Heart right ventricle (tissue), 16 donors: ENCODE data around the gene PAQR5. TPM values are rescaled to one million over a fixed set of nuclear protein-coding genes. Genes with fewer than 3 reads are reported as not detected.

Source experiments
- ATAC-seq, 8 donors: fragments of 200-7000 bp; cut with Tn5 transposase; one replicate each; pipeline ENCODE4 v1.9.1; 2020; ENCODE audit warnings: mild to moderate bottlenecking in 8 of 8, moderate library complexity in 8 of 8, moderate number of reproducible peaks in 1 of 8
- DNase-seq, 2 donors: peaks; one replicate each; pipeline ENCODE4 v3.0.0-alpha.2; 2020
- H3K27ac ChIP-seq, 10 donors: fragments of 200-600 bp; sonication (generic) in 2 of 10; one replicate each; pipeline versions ENCODE4 v1.5.0 to v1.8.0; 2020 to 2022; ENCODE audit warnings: mild to moderate bottlenecking in 3 of 10
- H3K27me3 ChIP-seq, 7 donors: fragments of 200-600 bp; one replicate each; pipeline ENCODE4 v1.8.0; 2021 to 2022; ENCODE audit warnings: mild to moderate bottlenecking in 2 of 7
- H3K36me3 ChIP-seq, 9 donors: fragments of 200-600 bp; sonication (generic) in 1 of 9; one replicate each; pipeline versions ENCODE4 v1.5.0 to v1.8.0; 2020 to 2022; ENCODE audit warnings: mild to moderate bottlenecking in 2 of 9
- H3K4me1 ChIP-seq, 9 donors: fragments of 200-600 bp; sonication (generic) in 1 of 9; one replicate each; pipeline versions ENCODE4 v1.5.0 to v1.8.0; 2020 to 2022; ENCODE audit warnings: mild to moderate bottlenecking in 4 of 9
- H3K4me3 ChIP-seq, 10 donors: fragments of 200-600 bp; sonication (generic) in 2 of 10; one replicate each; pipeline versions ENCODE4 v1.5.0 to v1.8.0; 2020 to 2022; ENCODE audit warnings: mild to moderate bottlenecking in 7 of 10, moderate library complexity in 2 of 10
- H3K9me3 ChIP-seq, 11 donors: fragments of 200-600 bp in 10 of 11; sonication (generic) in 2 of 11; one replicate each; pipeline versions ENCODE4 v1.5.0 to v1.8.0; 2013 to 2022; ENCODE audit warnings: mild to moderate bottlenecking in 2 of 11, control low read depth in 1 of 11, moderate library complexity in 1 of 11
- CTCF ChIP-seq, 9 donors: fragments of 200-600 bp; sonication (generic) in 2 of 9; IDR thresholded peaks; one replicate each; pipeline versions ENCODE4 v1.5.0 to v1.8.0; 2021 to 2022; ENCODE audit warnings: antibody characterized with exemption in 9 of 9, mild to moderate bottlenecking in 5 of 9, moderate library complexity in 1 of 9
- WGBS, 2 donors: extraction: QIAGEN DNeasy Blood & Tissue Kit; methylation state at CpG; one replicate each; pipeline ENCODE4 v1.1.7; 2013; ENCODE audit warnings: inconsistent platforms in 1 of 2; 5-methylcytosine and 5-hydroxymethylcytosine counted together
- intact Hi-C, 10 donors: fragments of 100-400 bp; cut with DNase I; formaldehyde crosslinking; loops; one replicate each; pipeline versions ENCODE4 v1.11.1 to v1.14.2; 2022
- polyA plus RNA-seq, 2 donors: library from polyadenylated mRNA; stranded (reverse); fragments of 200-250 nt; gene quantifications; one replicate each; pipeline ENCODE4 v1.2.3, GENCODE V29; 2013
- total RNA-seq, 10 donors: library from RNA; stranded (reverse); fragmentation: NEBNext Ultra II Directional in 3 of 10; extraction: Animal tissue kit (Norgen Biotek cat#: 25700) in 3 of 10; gene quantifications; one replicate each; pipeline versions ENCODE4 v1.2.1 to v1.2.4, GENCODE V29; 2021 to 2023
- donor health status: Arrhythmogenic right ventricular cardiomyopathy.
- donor health status: ischemic (EF 13 %, LVEDD 7.1; RV severe dilation, severe dysfunction).
- donor health status: healthy with polysubstance abuse.
- donor health status: DM: no; HTN: yes; CAD: no.
- donor health status: DM: no; HTN: no; CAD: no.
- donor health status: ischemic (EF 25% LVEDD 6.9; RV normal size, moderate dysfunction).
- donor health status: ischemic (EF 25% LVEDD 5.7; RV mildly dilated, moderate dysfunction).
- donor health status: healthy.
- donor health status: DM: yes; HTN: yes; CAD: no.
- donor health status: Ischemic cardiomyopathy.
- donor health status: ischemic (EF 35%, LVEDD 5.7; RV mildly dilated, moderate dysfunction).
- donor health status: nonischemic (EF 11% LVEDD 7.7; RV severe dilation, severe dysfunction).
- donor health status: DM: yes; HTN: yes; CAD: no.
- donor health status: PGD.
- donor health status: ischemic (EF 29% LVEDD 5.4; RV normal size, mild dysfunction).
- donor health status: nonischemic (EF 23%, LVEDD 6.1; RV moderate dilation, normal function).

The PAQR5 gene
- total and polyA plus RNA-seq, 12 donors, result 0.32 to 1.0 (median 0.60) TPM

- 88 to 89% methylated on average over 13 of the region's 13 CpGs for WGBS, 2 donors
- intact Hi-C loops, result no loop called here
- no peak for TF ChIP-seq CTCF (IDR thresholded peaks at IDR 0.05)
Measured at GRCh38 chr15:69456208-69457166, 157.8 kb downstream of the PAQR5 start.

More at GRCh38 chr15:69456208-69457166, 157.8 kb downstream of the PAQR5 start:
- Histone ChIP-seq H3K4me1 (peaks cover 3 to 66% (median 38%) of the 10 kb centered on the region in 9 donors), H3K36me3 (peaks cover 0 to 47% (median 17%) of the 10 kb centered on the region in 9 donors), H3K9me3 (no peaks in the 10 kb centered on the region), H3K27ac (peak overlapping the region in 2 of 10 donors; percentile 18 to 22), H3K4me3 (no peak overlapping the region), H3K27me3 (no peaks in the 10 kb centered on the region)
- ATAC-seq (no peak), DNase-seq (no peak)

Other genes with a start within 250 kb of the PAQR5 start
- gene GLCE, start 138.3 kb upstream of the PAQR5 start, total RNA-seq, result 10 to 100 TPM in 2 of 10 donors, 1 to 10 TPM in 8; 6.0 to 13.3 (median 8.6) TPM
- gene GLCE, start 138.3 kb upstream of the PAQR5 start, polyA plus RNA-seq, result 1 to 10 TPM; 5.4 to 7.0 TPM
- gene KIF23, start 115.4 kb downstream of the PAQR5 start, total RNA-seq, result 1 to 10 TPM in 5 of 10 donors, under 1 TPM in 5; 0.17 to 3.4 (median 0.83) TPM
- gene KIF23, start 115.4 kb downstream of the PAQR5 start, polyA plus RNA-seq, result under 1 TPM; 0.22 to 0.32 TPM
- gene RPLP1, start 153.9 kb downstream of the PAQR5 start, total RNA-seq, result 1,000 to 10,000 TPM; 1,068 to 1,464 (median 1,266) TPM
- 1,000 to 10,000 TPM; 1,192 to 2,100 TPM for gene RPLP1, start 153.9 kb downstream of the PAQR5 start, polyA plus RNA-seq